Left kidney (tissue), 2 donors: ENCODE measurements around the gene TNFRSF14. TPM values are rescaled to one million over a fixed set of nuclear protein-coding genes. Genes with fewer than 3 reads are reported as not detected.
"Not testable (repeated sequence)": the region's sequence is repeated elsewhere in the genome, so short reads cannot be mapped to it uniquely, and the experiment has no call there.

Source experiments
- DNase-seq: peaks from one replicate; pipeline ENCODE4 v3.0.0-alpha.2; 2013
- polyA plus RNA-seq: library from polyadenylated mRNA; unstranded; fragments of 120-200 nt; gene quantifications from one replicate; pipeline ENCODE4 v1.2.1, GENCODE V29; 2013; ENCODE audit not compliant: insufficient read length

The TNFRSF14 gene
- polyA plus RNA-seq, 1 donor, result 17.8 TPM

DNA sequence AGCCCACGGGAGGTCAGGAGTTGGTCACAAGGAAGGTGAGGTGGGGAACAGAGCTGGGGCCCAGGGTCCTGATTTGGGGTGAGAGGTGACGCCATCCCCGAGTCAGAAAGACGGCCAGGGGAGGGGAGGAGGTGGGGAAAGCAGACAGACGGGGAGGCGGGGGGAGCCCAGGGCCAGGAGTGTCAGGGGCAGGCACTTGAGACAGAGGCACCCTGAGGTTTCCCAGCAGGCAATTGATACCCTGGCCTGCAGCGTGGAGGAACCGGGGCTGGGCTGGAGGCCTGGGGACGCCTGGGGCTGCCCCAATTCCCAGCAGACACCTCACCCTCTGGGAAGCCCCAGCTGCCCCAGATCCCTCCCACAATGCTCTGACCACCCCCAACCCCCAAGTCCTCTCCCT is 3.1 kb upstream of the TNFRSF14 start:
- not testable (repeated sequence) for DNase-seq

- no peak for DNase-seq
These were observed 2.1 kb upstream of the TNFRSF14 start for GRCh38 chr1:2553871-2554620.

DNA sequence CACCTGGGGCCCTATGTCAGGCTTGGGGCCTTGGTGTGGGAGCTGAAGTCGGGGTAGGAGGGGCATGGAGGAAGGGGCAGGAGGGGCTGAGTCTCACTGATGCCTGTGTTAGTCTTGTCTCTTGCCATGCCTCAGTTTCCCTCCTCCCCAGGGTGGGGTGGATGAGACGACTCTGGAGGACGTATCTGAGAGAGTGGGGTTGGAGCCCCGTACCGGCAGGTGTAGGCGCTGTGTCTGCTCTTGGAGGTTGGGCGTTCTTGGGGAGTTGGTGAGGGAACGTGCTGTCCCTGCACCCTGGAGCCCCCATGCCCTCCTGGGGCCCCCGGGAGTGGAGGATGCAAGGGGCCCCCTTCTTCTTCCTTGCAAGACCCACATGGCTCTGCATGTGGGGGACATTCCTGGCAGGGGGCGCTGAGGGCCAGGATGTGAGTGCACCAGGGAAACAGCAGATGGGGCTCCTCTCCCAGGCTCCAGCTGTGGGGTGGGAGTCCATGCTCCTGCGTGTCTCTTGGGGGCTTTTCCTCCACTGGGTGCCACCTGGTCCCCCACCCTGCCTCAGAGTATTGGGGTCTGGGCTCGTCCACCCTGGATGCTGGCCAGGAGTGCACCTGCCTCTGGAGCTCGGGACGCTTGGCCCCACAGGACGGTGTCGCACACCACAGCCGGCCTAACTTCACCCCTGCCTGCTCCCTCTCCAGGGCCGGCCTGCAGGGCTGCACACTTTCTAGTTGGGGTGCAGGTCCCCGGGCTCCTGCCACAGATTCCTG is 1.4 kb upstream of the TNFRSF14 start:
- no peak for DNase-seq

GRCh38 chr1:2555634-2556276 is 416 bp upstream of the TNFRSF14 start:
- no peak for DNase-seq

GRCh38 chr1:2556678-2557481 is 709 bp downstream of the TNFRSF14 start:
- no peak for DNase-seq

DNA sequence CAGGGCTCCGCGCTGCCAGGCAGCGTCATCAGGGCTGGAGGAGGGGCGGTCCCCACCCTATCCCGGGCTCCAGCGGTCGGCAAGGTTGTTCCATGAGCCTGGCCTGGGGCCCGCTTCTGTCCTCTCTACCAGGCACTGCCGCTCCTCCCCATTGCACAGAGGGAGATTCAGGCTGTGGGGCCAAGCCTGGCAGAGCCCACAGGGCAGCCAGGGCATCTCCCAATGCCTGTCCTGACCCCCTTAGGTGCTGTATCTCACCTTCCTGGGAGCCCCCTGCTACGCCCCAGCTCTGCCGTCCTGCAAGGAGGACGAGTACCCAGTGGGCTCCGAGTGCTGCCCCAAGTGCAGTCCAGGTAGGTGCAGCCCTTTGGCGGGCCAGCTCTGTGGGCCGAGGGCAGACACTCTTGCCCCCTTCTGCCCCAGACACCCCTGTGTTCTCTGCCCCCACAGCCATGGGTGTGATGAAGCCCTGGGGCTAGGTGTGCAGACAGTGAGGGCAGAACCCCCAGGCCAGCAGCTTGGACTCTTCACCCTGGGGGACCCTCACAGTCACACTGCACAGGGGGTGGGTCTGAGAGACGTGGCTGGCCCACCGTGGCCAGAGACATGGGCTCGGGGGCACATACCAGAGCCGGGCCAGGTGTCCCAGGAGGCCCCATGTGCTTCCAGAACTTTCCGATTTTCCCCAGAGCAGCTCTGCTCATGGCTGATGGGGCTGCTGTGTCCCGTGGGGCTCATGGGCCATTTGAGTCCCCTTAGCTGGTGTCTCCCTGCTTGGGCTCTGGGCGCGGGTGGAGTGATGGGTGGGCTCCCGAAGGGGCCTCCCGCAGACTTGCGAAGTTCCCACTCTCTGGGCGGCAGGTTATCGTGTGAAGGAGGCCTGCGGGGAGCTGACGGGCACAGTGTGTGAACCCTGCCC is 1.6 kb downstream of the TNFRSF14 start:
- no peak for DNase-seq

DNA sequence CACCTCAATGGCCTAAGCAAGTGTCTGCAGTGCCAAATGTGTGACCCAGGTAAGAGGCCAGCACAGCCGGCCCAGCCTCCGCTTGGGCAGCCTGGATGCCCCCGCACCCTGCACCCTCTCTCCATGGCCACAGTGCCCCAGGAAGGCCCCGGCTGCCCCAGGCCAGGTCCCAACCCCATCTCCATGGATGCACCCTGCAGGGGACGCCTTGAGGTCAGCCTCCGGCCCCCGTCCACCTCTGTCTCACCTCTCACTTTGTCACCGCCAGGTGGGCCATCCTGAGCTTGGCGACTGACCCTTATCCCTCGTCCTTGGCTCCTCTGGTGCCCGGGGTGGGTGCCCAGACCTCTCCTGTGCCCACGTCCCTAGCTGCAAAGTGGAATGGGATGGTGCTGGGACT is 2.2 kb downstream of the TNFRSF14 start:
- no peak for DNase-seq

GRCh38 chr1:2558861-2559260 is 2.7 kb downstream of the TNFRSF14 start:
- no peak for DNase-seq

DNA sequence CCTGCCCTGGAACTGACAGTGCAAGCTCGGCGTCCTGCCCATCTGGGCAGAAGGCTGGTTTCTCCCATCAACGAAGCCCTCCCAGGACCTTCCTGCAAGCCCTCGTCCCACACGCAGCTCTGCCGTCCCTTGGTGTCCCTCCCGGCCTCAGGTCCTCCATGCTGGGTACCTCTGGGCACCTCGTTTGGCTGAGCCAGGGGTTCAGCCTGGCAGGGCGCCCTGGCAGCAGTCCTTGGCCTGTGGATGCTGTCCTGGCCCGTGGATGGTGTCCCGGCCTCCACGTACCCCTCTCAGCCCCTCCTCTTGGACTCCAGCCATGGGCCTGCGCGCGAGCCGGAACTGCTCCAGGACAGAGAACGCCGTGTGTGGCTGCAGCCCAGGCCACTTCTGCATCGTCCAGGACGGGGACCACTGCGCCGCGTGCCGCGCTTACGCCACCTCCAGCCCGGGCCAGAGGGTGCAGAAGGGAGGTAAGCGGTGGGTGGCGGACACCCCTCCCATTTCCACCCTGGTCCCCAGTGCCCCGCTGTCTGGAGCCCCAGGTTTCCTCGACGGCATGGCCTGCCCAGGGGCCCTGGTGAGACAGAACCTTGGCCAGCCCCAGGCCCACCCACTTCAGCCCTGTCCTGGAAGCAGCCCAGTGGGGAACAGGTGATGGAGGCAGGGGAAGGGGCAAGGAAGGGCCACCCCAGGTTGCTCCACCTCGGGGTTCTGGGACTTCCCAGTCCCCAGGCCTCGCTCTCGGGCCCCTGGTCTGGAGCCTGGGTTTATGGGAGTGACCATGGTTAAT is 3.5 kb downstream of the TNFRSF14 start:
- DNase-seq, result no peak

- no peak for DNase-seq
These were observed 4.3 kb downstream of the TNFRSF14 start for GRCh38 chr1:2560299-2561073.

GRCh38 chr1:2561446-2561845 is 5.3 kb downstream of the TNFRSF14 start:
- DNase-seq, result no peak

GRCh38 chr1:2561898-2562895 is 6.0 kb downstream of the TNFRSF14 start:
- no peak for DNase-seq

DNA sequence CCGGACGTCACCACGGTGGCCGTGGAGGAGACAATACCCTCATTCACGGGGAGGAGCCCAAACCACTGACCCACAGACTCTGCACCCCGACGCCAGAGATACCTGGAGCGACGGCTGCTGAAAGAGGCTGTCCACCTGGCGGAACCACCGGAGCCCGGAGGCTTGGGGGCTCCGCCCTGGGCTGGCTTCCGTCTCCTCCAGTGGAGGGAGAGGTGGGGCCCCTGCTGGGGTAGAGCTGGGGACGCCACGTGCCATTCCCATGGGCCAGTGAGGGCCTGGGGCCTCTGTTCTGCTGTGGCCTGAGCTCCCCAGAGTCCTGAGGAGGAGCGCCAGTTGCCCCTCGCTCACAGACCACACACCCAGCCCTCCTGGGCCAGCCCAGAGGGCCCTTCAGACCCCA is 7.0 kb downstream of the TNFRSF14 start:
- DNase-seq, result no peak

GRCh38 chr1:2564006-2564814 is 8.0 kb downstream of the TNFRSF14 start:
- DNase-seq, result no peak

DNA sequence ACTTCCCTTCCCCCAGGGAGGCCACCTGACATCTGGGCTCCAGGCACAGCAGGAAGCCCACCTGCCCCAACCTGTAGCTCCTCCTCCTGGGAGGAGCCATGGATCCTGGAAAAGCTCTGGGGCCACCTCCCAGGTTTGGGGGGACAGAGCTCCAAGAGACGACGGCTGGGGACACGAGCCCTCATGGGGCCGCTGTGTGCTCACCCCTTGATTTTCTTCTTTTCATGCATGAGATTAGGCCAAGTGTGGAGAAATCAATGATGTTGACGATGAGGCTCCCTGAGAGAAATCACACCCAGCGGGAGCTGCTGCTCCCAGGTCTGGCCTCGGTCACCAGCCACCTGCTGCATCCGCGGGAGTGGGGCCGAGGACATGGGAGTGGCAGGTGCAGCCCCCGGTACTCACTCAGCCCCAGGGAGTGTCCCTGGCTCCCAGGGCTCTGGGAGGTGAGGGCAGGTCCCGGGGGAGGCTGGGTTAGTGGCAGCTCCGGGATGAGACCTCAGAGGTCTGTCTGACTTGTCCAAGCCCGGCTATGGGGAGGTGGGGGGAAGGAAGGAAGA is 8.7 kb downstream of the TNFRSF14 start:
- no peak for DNase-seq

DNA sequence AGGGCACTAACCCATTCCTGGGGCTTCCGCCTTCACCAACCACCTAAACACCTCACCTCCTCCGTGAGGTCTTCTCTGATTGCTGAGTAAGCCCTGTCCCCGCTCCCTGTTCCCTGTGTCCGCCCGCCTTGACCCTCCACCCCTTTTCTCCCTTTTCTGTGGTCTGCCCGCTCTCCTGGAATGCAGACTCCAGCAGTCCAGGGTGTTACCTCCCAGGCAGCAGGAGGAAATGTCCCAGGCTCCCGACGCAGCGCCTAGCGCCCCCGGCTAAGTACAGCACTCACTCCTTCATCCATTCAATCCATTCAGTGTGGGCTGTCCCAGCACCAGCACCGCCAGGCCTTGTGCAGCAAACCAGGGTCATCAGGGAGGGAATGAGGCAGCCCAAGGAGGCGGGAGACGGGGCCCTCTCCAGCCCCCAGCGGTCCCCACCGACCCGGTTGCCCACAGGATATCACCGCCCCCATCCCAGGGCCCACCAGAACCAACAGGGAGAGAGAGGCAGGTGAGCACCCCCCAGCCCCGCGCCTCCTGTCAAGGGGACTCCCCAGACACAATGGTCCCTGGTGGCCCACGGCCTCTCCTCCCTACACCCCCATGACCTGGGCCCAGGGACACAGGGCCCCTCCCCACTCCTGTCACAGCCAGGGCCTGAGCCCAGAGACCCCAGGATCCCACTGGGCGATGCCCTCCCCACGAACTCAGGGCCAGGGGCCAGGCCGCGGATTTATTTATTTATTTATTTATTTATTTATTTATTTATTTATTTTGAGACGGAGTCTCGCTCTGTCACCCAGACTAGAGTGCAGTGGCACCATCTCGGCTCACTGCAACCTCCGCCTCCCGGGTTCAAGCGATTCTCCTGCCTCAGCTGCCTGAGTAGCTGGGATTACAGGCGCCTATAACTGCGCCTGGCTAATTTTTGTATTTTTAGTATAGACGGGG is 10.2 kb downstream of the TNFRSF14 start:
- no peak for DNase-seq
